DMS114 treated with DMSO at 0.1 percent for 48 hours (cell line): ENCODE results near the gene PBLD.

Experiments
- DNase-seq: peaks from one replicate; lab custom pipeline; 2025; ENCODE audit not compliant: unreplicated experiment; lab: John Stamatoyannopoulos, UW

The PBLD gene

DNA sequence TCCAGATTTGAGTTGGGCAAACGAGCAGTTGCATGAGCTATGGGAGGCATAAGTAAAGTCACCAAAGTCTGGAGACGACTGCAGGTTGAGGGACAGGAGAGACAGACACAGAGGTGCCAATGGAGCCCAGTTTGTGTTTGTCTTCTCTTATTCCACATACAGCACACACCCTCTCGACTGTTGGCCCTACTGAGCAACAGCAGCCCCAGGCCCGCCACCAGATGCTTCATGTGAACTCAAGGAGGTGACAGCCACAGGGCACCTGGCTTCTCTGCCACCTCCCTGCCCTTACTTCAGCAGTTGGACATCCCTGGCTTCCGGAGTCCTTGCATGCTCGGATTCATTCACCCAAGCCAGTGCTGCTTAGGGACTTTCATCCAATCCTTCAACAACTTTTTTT, 94.4 kb downstream of the PBLD start:
- no peak for DNase-seq

GRCh38 chr10:68237173-68237572, 95.6 kb downstream of the PBLD start:
- no peak for DNase-seq

DNA sequence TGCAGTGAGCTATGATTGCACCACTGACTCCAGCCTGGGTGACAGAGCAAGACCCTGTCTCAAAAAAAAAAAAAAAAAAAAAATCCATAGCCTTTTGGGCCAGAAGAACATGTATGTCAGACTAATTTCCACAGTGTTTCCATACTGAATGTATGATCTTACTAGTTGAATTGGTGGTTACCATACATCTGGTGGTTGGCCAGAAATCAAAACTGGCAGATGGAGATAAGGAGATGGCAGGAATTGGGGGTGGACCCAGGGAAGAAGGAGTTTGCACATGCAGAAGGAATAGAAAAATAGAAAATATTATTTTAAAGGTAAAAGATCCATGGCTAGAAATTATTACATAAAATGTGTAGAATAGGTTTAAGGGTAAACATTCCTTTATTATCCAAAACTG, 97.1 kb downstream of the PBLD start:
- DNase-seq: no peak

- DNase-seq: no peak
Measured at GRCh38 chr10:68235111-68235510, 97.6 kb downstream of the PBLD start.

- DNase-seq: no peak
Measured at GRCh38 chr10:68233046-68233445, 99.7 kb downstream of the PBLD start.
